GM18909 (cell line): ENCODE data around the gene CTDNEP1.

Source experiments
- ATAC-seq: cut with Tn5 transposase; IDR thresholded peaks from one replicate; pipeline ENCODE4 v1.9.1; 2021; ENCODE audit warnings: mild to moderate bottlenecking; ENCODE audit not compliant: unreplicated experiment, poor library complexity

CTDNEP1 gene

GRCh38 chr17:7235693-7236665 lies 15.6 kb downstream of the CTDNEP1 start:
- ATAC-seq = no peak

GRCh38 chr17:7234083-7234951 lies 17.2 kb downstream of the CTDNEP1 start, which contains the start of gene DVL2:
DVL2 (minus strand) TSS chr17:7234517; CDS start chr17:7234262, 255 bp downstream.
- ATAC-seq = peak; percentile 60

- no peak for ATAC-seq
These were observed 17.8 kb downstream of the CTDNEP1 start for GRCh38 chr17:7233701-7234082.

GRCh38 chr17:7232114-7232513 lies 19.4 kb downstream of the CTDNEP1 start:
- no peak for ATAC-seq

- no peak for ATAC-seq
These were observed 22.0 kb downstream of the CTDNEP1 start for GRCh38 chr17:7229504-7229903.

DNA sequence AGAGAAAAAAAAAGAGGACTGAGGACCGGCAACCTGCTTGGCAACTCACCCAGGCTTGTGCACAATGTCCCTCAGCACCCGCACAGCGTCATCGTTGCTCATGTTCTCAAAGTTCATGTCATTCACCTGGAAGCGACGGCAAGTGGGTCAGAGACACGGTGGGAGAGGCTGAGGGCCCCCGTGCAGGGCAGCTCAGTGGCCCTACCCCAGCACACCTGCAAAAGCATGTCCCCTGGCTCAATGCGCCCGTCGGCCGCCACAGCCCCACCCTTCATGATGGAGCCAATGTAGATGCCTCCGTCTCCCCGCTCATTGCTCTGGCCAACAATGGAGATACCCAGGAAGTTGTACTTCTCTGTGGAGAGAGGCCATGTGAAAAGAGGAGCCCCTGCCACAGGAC lies 22.6 kb downstream of the CTDNEP1 start:
- no peak for ATAC-seq

GRCh38 chr17:7226721-7227710 lies 24.5 kb downstream of the CTDNEP1 start:
- no peak for ATAC-seq

DNA sequence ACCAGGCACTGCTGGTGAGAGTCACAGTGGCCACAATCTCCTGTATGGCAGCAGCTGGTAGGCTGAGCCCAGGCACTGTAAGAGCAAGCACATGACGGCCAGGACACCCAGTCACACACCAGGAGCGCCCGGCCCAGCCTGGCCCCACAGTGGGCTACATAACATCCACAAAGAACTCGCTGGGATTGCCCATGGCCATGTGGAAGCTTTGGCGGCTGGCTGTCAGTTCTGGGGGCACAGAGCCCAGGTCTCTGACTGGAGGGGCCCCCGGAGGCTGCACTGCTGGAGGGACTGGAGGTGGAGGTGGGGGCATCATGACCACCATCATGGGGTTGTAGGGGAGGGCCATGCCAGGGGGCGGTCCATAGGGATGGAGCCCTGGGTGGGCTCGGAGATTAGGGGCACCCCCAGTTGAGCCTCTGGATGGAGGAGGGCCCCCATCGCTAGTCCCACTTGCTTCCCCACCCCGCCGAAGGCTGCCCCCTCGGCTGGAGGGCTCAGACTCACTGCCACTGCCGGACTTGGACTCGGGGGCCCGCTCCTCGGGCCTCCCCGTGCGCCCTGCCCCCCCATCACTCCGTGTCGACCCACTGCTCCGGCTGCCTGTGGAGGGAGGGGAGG lies 25.7 kb downstream of the CTDNEP1 start:
- ATAC-seq = no peak

GRCh38 chr17:7224661-7225111 lies 26.8 kb downstream of the CTDNEP1 start:
- no peak for ATAC-seq

- no peak for ATAC-seq
These were observed 27.4 kb downstream of the CTDNEP1 start for GRCh38 chr17:7224110-7224509.

DNA sequence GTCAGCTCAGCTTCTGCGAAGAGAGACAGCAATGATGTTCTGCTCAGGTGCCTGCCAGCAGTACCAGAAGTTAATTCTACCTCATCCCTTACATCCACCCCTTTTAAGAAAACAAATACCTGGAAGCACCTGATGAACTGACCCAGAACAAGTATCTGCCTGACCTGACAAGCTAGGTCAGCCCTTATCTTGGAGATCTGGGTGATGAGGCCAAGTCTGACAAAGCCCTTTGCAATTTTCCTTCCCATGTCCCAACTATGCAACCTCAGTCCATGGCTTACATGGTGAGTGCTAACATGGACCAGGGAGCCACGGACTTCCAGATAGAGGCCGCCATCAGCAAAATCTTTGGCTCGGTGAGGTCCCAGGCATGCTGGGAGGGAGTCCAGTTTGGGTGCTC lies 28.2 kb downstream of the CTDNEP1 start:
- no peak for ATAC-seq

DNA sequence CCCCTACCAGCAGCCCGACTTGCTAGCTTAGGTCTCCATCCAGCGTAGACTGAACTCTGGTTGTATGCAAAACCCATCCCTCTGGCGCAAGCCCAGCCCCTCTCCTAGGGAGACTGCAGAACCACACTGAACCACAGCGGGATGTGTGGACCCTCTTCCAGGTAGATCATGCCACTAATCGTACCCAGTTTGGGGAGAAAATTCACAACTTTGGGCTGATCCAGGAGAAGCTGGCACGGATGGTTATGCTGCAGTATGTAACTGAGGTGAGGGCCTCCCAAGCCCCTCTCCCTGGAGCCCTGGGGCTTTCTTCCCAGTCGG lies 28.6 kb downstream of the CTDNEP1 start:
- ATAC-seq = no peak

DNA sequence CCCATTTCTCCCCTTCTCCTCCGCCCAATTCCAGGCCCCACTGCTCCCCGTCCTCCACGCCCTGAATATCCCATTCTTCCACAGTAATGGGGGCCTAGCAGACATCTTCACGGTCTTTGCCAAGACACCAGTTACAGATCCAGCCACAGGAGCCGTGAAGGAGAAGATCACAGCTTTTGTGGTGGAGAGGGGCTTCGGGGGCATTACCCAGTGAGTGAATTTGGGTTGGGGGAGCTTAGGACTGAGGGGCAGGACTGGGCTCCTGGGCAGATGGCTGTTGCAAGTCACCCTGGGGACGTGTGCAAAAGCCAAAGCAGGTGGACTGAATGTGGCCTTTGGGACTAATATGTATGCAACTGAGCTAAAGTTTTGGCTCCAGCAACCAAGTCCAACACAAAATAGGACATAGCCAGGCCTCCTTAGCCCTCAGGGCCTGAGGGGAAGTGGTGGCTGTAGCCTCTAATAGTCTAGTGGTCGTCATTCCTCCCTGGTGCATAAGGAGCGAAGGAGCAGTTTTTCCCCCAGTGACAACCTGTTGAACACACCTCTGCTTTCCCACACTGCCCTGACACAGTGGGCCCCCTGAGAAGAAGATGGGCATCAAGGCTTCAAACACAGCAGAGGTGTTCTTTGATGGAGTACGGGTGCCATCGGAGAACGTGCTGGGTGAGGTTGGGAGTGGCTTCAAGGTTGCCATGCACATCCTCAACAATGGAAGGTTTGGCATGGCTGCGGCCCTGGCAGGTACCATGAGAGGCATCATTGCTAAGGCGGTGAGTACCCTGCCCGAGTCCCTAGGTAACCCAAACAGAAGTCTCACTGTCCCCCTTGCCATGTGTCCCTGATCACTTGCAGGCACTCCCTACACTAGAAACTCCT lies 29.2 kb downstream of the CTDNEP1 start:
- no peak for ATAC-seq

DNA sequence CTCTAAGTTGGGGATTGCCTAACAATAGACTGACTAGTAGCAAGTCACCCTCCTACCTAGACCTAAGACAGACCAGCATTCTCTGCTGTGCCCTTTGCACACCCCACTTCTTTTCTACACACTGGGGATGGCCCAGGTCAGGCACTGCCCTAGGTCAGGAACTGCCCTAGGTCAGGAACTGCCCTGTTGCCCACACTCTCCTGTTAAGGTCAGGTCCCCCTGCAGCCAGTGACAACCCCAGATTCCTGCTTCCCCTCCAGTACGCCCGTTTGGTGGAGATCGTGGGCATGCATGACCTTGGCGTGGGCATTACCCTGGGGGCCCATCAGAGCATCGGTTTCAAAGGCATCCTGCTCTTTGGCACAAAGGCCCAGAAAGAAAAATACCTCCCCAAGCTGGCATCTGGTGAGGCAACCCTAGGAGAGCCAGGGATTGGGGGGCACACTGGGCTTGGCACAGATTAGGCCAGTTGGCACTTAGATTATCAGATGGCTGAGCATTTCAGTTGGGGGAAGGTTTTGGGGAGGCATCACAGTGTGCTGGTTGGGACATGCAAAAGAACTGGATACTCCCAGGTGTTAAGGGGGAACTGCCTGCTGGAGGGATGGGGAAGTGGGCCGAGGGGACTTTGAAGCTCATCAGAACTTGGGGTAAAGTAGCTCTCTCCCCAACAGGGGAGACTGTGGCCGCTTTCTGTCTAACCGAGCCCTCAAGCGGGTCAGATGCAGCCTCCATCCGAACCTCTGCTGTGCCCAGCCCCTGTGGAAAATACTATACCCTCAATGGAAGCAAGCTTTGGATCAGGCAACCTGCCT lies 30.0 kb downstream of the CTDNEP1 start:
- ATAC-seq = no peak

DNA sequence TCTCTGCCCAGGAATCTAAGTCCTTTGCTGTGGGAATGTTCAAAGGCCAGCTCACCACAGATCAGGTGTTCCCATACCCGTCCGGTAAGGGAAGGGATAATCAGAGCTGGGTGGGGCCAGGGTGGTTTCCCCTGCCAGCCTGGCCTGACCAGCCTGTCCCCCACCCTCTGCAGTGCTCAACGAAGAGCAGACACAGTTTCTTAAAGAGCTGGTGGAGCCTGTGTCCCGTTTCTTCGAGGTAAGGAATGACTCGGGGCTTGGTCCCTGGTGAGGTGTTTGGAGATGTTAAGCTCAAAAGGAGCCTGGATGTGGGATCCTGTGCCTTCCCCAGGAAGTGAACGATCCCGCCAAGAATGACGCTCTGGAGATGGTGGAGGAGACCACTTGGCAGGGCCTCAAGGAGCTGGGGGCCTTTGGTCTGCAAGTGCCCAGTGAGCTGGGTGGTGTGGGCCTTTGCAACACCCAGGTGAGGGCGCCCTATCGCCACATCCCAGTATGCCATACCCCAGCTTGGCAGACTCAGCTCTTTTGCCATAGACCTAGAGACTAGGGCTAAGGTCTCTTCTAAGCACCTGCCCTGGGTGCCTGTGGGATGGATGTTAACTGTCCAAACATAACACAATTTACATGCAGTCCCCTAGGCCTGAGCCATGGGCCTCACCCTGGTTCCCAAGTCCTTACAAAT lies 30.8 kb downstream of the CTDNEP1 start:
- no peak for ATAC-seq

DNA sequence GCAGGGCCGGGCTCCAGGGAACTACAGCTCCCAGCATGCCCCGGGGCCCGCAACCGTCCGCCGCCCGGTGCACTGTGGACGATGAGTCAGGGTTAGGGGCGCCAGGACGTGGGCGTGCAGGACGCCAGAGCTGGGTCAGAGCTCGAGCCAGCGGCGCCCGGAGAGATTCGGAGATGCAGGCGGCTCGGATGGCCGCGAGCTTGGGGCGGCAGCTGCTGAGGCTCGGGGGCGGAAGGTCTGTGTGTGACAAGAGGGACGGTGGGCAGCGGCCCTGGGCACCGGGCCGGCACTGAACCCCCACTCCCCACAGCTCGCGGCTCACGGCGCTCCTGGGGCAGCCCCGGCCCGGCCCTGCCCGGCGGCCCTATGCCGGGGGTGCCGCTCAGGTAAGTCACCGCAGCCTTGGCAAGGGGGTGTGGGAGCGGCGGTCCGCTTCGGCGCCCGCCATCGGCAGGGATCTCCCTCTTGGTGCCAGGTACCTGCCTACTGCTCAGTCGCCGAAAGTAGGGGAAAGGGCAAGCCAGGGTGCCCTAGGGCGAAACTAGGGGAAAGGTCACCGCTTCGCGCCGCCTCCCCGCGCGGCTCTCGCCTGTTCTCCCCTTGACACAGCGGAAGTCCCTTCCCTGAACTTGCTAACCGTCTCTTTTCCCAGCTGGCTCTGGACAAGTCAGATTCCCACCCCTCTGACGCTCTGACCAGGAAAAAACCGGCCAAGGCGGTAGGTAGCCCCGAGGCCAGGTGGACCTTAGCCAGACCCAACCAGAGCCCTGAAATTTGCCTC lies 31.5 kb downstream of the CTDNEP1 start, which contains the start of the genes ACADVL and DLG4:
TSS of gene ACADVL (plus strand) at position 127 of the 781 bp plus-strand sequence. CDS start at position 174, 47 bp downstream.
TSS of gene DLG4 (minus strand) at position 25 of the 781 bp plus-strand sequence.
- ATAC-seq = no peak
